HUES48 (cell line): Measurements from ENCODE around the gene NRG2.
A peak's percentile ranks its signal among the peaks of the same experiment; 100 is the strongest.

Source experiments
- H3K27ac ChIP-seq: one replicate; pipeline ENCODE4 v1.7.0; 2013; ENCODE audit warnings: low read depth, low read length, inconsistent platforms
- H3K27me3 ChIP-seq: 2 replicates; pipeline ENCODE4 v1.6.1; 2013; ENCODE audit warnings: mild to moderate bottlenecking, low read length; ENCODE audit not compliant: control insufficient read depth, insufficient read depth
- H3K36me3 ChIP-seq: 2 replicates; pipeline ENCODE4 v1.6.1; 2013; ENCODE audit warnings: low read length; ENCODE audit not compliant: control insufficient read depth, insufficient read depth
- H3K4me1 ChIP-seq: 2 replicates; pipeline ENCODE4 v1.6.1; 2013; ENCODE audit warnings: mild to moderate bottlenecking, low read length; ENCODE audit not compliant: control insufficient read depth, insufficient read depth
- H3K4me3 ChIP-seq: 2 replicates; pipeline ENCODE4 v1.5.1; 2013; ENCODE audit warnings: mild to moderate bottlenecking, low read depth, low read length
- H3K9ac ChIP-seq: 2 replicates; pipeline ENCODE4 v1.6.1; 2013; ENCODE audit warnings: mild to moderate bottlenecking, low read depth, low read length, moderate library complexity
- H3K9me3 ChIP-seq: 2 replicates; pipeline ENCODE4 v1.6.1; 2013; ENCODE audit warnings: low read length; ENCODE audit not compliant: control insufficient read depth, insufficient read depth

The NRG2 gene

GRCh38 chr5:140058212-140058932 is 15.3 kb upstream of the NRG2 start:
- Histone ChIP-seq H3K27me3 (peaks cover 27% of the 10 kb centered on the region), H3K27ac (no peak overlapping the region), H3K9ac (no peak overlapping the region), H3K9me3 (no peaks in the 10 kb centered on the region), H3K36me3 (no peaks in the 10 kb centered on the region), H3K4me3 (no peak overlapping the region), H3K4me1 (no peaks in the 10 kb centered on the region)

GRCh38 chr5:140056880-140057279 is 13.8 kb upstream of the NRG2 start:
- H3K9ac ChIP-seq: no peak overlapping the region
- no peaks in the 10 kb centered on the region for H3K4me1 ChIP-seq
- H3K9me3 ChIP-seq: no peaks in the 10 kb centered on the region
- no peaks in the 10 kb centered on the region for H3K36me3 ChIP-seq
- no peak overlapping the region for H3K4me3 ChIP-seq
- no peak overlapping the region for H3K27ac ChIP-seq
- peaks cover 27% of the 10 kb centered on the region for H3K27me3 ChIP-seq

- peaks cover 27% of the 10 kb centered on the region for H3K27me3 ChIP-seq
- no peak overlapping the region for H3K9ac ChIP-seq
- H3K36me3 ChIP-seq: no peaks in the 10 kb centered on the region
- H3K4me1 ChIP-seq: no peaks in the 10 kb centered on the region
- H3K4me3 ChIP-seq: no peak overlapping the region
- no peaks in the 10 kb centered on the region for H3K9me3 ChIP-seq
- no peak overlapping the region for H3K27ac ChIP-seq
Observed at GRCh38 chr5:140055152-140055551, 12.1 kb upstream of the NRG2 start.

GRCh38 chr5:140054086-140054689 is 11.1 kb upstream of the NRG2 start:
- Histone ChIP-seq H3K9me3 (no peaks in the 10 kb centered on the region), H3K36me3 (no peaks in the 10 kb centered on the region), H3K9ac (no peak overlapping the region), H3K27me3 (peaks cover 23% of the 10 kb centered on the region), H3K27ac (no peak overlapping the region), H3K4me3 (no peak overlapping the region), H3K4me1 (no peaks in the 10 kb centered on the region)

GRCh38 chr5:140051950-140052349 is 8.9 kb upstream of the NRG2 start:
- no peak overlapping the region for H3K4me3 ChIP-seq
- no peak overlapping the region for H3K27ac ChIP-seq
- H3K4me1 ChIP-seq: no peaks in the 10 kb centered on the region
- H3K9ac ChIP-seq: no peak overlapping the region
- peaks cover 13% of the 10 kb centered on the region for H3K27me3 ChIP-seq
- H3K9me3 ChIP-seq: no peaks in the 10 kb centered on the region
- no peaks in the 10 kb centered on the region for H3K36me3 ChIP-seq

DNA sequence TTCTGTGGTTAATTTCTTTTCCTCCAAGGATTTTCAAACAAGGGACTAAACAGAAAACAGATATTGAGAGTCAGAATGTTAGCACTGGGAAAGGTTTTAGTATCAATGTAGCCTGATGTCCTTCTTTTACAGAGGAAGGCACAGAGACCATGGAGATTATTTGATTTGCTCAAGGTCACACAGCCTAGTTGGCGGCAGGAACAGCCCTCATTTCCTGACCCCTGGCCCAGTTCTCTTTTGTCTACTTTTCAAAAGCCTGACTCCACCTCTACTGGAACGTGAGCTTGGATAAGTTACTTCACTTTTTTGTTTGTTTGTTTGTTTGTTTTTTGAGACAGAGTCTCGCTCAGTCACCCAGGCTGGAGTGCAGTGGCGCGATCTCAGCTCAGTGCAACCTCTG is 6.6 kb upstream of the NRG2 start:
- no peaks in the 10 kb centered on the region for H3K4me1 ChIP-seq
- no peak overlapping the region for H3K9ac ChIP-seq
- peaks cover 19% of the 10 kb centered on the region for H3K27me3 ChIP-seq
- no peak overlapping the region for H3K4me3 ChIP-seq
- H3K27ac ChIP-seq: no peak overlapping the region
- no peaks in the 10 kb centered on the region for H3K36me3 ChIP-seq
- H3K9me3 ChIP-seq: no peaks in the 10 kb centered on the region

DNA sequence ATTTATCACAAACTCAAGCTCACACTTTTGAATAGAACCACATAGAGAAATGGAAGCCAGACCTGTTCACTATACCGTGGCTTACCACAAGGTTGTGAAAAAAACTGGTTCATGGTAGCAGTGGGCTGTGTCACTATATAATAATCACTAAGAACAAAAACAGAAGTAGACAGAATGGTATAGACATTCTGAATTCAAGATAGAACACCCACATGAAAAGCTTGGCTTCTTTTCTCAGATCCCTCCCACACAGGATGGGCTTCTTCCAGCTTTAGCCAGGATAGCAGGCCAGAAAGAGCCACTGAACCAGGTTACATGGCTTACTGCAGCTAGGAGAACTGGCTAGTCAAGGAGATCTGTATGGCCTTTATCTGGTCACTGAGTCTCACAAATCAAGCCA is 6.1 kb upstream of the NRG2 start:
- H3K27me3 ChIP-seq: peaks cover 20% of the 10 kb centered on the region
- no peak overlapping the region for H3K4me3 ChIP-seq
- H3K36me3 ChIP-seq: no peaks in the 10 kb centered on the region
- H3K9me3 ChIP-seq: no peaks in the 10 kb centered on the region
- H3K9ac ChIP-seq: no peak overlapping the region
- no peak overlapping the region for H3K27ac ChIP-seq
- no peaks in the 10 kb centered on the region for H3K4me1 ChIP-seq

DNA sequence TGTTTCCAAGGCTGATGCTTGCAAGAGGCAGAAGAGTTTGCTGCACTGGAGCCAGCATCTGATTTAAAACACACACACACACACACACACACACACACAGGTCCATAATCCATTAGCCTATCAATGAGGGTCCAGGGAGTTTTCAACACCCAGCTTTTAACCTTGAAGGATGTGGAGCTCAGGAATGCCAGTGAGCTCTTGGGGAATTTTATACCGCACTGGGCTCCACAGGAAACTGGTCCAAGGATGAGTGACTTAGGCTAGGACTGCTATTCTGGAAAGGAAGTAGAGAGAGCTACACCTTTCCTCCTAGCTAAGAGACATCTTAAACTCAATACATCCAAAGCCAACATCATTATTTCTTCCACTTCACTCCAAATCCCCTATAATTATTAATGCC is 942 bp upstream of the NRG2 start:
- no peaks in the 10 kb centered on the region for H3K36me3 ChIP-seq
- H3K4me1 ChIP-seq: peaks cover 6% of the 10 kb centered on the region; the same call in 1 of the 2 replicates
- no peaks in the 10 kb centered on the region for H3K9me3 ChIP-seq
- no peak overlapping the region for H3K4me3 ChIP-seq
- H3K9ac ChIP-seq: no peak overlapping the region
- H3K27ac ChIP-seq: no peak overlapping the region
- peaks cover 69% of the 10 kb centered on the region for H3K27me3 ChIP-seq

DNA sequence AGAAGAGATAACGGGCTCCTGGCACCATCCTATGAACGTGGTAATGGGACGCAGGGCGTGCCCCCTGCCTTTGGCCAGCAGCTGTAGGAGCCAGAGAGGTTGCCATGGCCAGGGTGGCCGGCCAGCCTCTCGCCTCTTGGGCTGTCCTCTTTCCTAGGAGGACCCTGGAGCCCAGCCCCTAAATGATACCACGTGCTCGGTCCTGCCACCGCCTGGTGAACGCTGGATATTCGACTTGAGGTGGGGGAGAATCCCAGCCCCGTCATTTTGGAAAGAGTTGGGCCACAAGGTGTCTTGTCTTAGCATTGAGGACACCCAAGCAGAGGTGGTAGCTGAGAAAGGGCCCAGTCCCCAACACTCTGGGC is 391 bp upstream of the NRG2 start:
- Histone ChIP-seq H3K9ac (no peak overlapping the region), H3K4me3 (peak overlapping the region; percentile 47), H3K4me1 (peaks cover 9% of the 10 kb centered on the region), H3K36me3 (no peaks in the 10 kb centered on the region), H3K27ac (no peak overlapping the region), H3K9me3 (no peaks in the 10 kb centered on the region), H3K27me3 (peaks cover 75% of the 10 kb centered on the region)

- Histone ChIP-seq H3K27me3 (peaks cover 84% of the 10 kb centered on the region), H3K9ac (no peak overlapping the region)
Observed at GRCh38 chr5:140042393-140042642, 781 bp downstream of the NRG2 start.

DNA sequence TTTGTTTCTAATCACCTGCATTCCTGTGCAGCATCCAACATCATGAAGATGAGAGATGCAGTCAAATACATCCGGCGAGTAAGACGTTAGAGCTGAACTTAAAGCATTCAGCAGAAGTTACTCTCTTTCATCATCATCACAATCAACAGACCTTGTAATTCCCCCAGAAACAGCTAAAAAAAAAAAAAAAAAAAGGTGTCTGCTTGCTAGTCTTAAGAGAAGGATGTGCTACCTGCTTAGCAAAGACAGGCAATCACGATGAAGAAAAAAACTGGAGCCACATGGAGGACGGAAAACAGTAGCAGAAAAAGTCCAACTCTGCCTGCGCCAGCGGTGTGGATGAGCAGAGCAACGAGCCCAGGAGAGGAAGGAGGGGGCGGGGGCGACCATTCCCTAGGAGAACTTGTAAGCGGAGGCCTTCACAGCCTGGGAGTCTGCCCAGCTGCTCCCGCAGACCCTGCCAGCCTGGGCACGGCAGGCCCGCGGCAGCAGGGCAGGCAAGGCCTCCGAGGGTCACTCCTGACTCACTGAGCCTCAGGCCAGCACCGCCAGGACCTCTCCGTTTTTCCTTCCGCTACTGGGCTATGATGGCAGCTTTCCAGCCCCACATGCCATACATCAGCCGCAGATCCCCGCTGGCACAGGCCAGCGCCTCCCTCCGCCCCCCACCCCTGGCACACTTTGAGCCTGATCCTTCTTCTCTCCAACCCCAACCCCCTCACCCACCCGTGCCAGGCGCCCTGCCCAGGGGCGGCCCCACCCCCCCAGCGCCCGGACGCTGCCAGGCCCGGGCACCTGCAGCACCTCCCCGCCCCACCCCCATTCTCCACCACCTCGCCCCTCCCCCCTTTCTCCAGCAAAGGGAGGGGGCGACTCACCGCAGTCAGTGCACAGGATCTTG is 1.4 kb downstream of the NRG2 start:
- Histone ChIP-seq H3K27ac (no peak overlapping the region), H3K27me3 (peaks cover 90% of the 10 kb centered on the region), H3K4me1 (peaks cover 13% of the 10 kb centered on the region), H3K9ac (no peak overlapping the region), H3K4me3 (peak overlapping the region; percentile 47), H3K9me3 (no peaks in the 10 kb centered on the region), H3K36me3 (no peaks in the 10 kb centered on the region)

More at GRCh38 chr5:140042393-140042642, 781 bp downstream of the NRG2 start:
- Histone ChIP-seq H3K4me3 (peak overlapping the region; percentile 47), H3K36me3 (no peaks in the 10 kb centered on the region), H3K9me3 (no peaks in the 10 kb centered on the region), H3K4me1 (peaks cover 13% of the 10 kb centered on the region), H3K27ac (no peak overlapping the region)
